Epithelial cell of alveolus of lung (primary cell): ENCODE data around the gene NLRC5. TPM values are rescaled to one million over a fixed set of nuclear protein-coding genes. Genes with fewer than 3 reads are reported as not detected.

Experiments used
- total RNA-seq: library from RNA; depleted of rRNA; stranded (reverse); fragments of >200 nt; gene quantifications from 2 replicates; pipeline ENCODE4 v1.2.1, GENCODE V29; 2015

Gene NLRC5
- 7.3 and 9.6 TPM in 2 replicates for total RNA-seq

GRCh38 chr16:56988948-56989945 lies at the start of gene NLRC5:
TSS of gene NLRC5 (plus strand) at chr16:56989557. CDS start at chr16:57020713, 31,156 bp downstream.

GRCh38 chr16:56961851-56962281 lies 27.5 kb upstream of the NLRC5 start, which contains the start of gene CETP:
TSS of gene CETP (plus strand) at chr16:56961950. CDS start at chr16:56961980, 30 bp downstream.

GRCh38 chr16:57091975-57092785 lies 102.8 kb downstream of the NLRC5 start, which contains the start of gene CPNE2:
TSS of gene CPNE2 (plus strand) at chr16:57092583. CDS start at chr16:57110743, 18,160 bp downstream.

Other genes with a start within 250 kb of the NLRC5 start
- not detected in 2 replicates for gene SLC12A3, start 124.3 kb upstream of the NLRC5 start, total RNA-seq
- 143 and 171 TPM in 2 replicates for gene HERPUD1, start 57.4 kb upstream of the NLRC5 start, total RNA-seq
- gene CETP, start 27.6 kb upstream of the NLRC5 start, total RNA-seq, result 0.40 and 0.91 TPM in 2 replicates
- gene CPNE2, start 103.0 kb downstream of the NLRC5 start, total RNA-seq, result 24.8 and 25.2 TPM in 2 replicates
- gene PSME3IP1, start 196.5 kb downstream of the NLRC5 start, total RNA-seq, result 52.6 and 52.9 TPM in 2 replicates
- 33.4 and 37.3 TPM in 2 replicates for gene RSPRY1, start 196.8 kb downstream of the NLRC5 start, total RNA-seq